H9 (cell line): ENCODE results near the gene CCBE1. TPM values are rescaled to one million over a fixed set of nuclear protein-coding genes. Genes with fewer than 3 reads are reported as not detected.

Source experiments
- DNase-seq: peaks from one replicate; pipeline ENCODE4 v3.0.0-alpha.2; 2017
- H2AFZ ChIP-seq: one replicate; pipeline ENCODE4 v1.6.1; 2013; ENCODE audit warnings: mild to moderate bottlenecking, low read length, control low read depth, moderate library complexity
- H2AK5ac ChIP-seq: 2 replicates; pipeline ENCODE4 v1.6.1; 2013; ENCODE audit warnings: low read length, control low read depth, mixed read lengths; ENCODE audit not compliant: insufficient read length
- H2BK120ac ChIP-seq: one replicate; pipeline ENCODE4 v1.6.1; 2013; ENCODE audit warnings: low read depth, mild to moderate bottlenecking, low read length, control low read depth, inconsistent platforms; ENCODE audit not compliant: poor library complexity, severe bottlenecking
- H2BK12ac ChIP-seq: 2 replicates; pipeline ENCODE4 v1.6.1; 2013; ENCODE audit warnings: low read length, control low read depth, mixed read lengths, low read depth; ENCODE audit not compliant: insufficient read length
- H2BK15ac ChIP-seq: 2 replicates; pipeline ENCODE4 v1.6.1; 2013; ENCODE audit warnings: low read depth, low read length, control low read depth
- H2BK20ac ChIP-seq: one replicate; pipeline ENCODE4 v1.6.1; 2013; ENCODE audit warnings: low read depth, mild to moderate bottlenecking, low read length, control low read depth, inconsistent platforms; ENCODE audit not compliant: poor library complexity, severe bottlenecking
- H2BK5ac ChIP-seq: 2 replicates; pipeline ENCODE4 v1.6.1; 2013; ENCODE audit warnings: low read length, control low read depth, mixed read lengths; ENCODE audit not compliant: insufficient read length
- H3K14ac ChIP-seq: 2 replicates; pipeline ENCODE4 v1.6.1; 2013; ENCODE audit warnings: low read length, control low read depth; ENCODE audit not compliant: insufficient read depth
- H3K18ac ChIP-seq: 2 replicates; pipeline ENCODE4 v1.6.1; 2013; ENCODE audit warnings: low read depth, mild to moderate bottlenecking, mixed read lengths, low read length, control low read depth; ENCODE audit not compliant: insufficient read length
- H3K23ac ChIP-seq: 2 replicates; pipeline ENCODE4 v1.6.1; 2013; ENCODE audit warnings: low read length, control low read depth, mixed read lengths, low read depth; ENCODE audit not compliant: insufficient read length
- H3K23me2 ChIP-seq: 2 replicates; pipeline ENCODE4 v1.6.1; 2013; ENCODE audit warnings: low read depth, mild to moderate bottlenecking, mixed read lengths, low read length, control low read depth; ENCODE audit not compliant: insufficient read length, poor library complexity, severe bottlenecking
- H3K27ac ChIP-seq: 2 replicates; pipeline ENCODE4 v1.5.1; 2013; ENCODE audit warnings: low read length, control low read depth, mixed read lengths, low read depth; ENCODE audit not compliant: insufficient read length
- H3K27me3 ChIP-seq: 2 replicates; pipeline ENCODE4 v1.6.1; 2013; ENCODE audit warnings: low read length, control low read depth, inconsistent platforms; ENCODE audit not compliant: insufficient read depth
- H3K4ac ChIP-seq: 2 replicates; pipeline ENCODE4 v1.6.1; 2013; ENCODE audit warnings: low read depth, mild to moderate bottlenecking, control low read depth, inconsistent platforms, low read length, moderate library complexity
- H3K4me1 ChIP-seq: 2 replicates; pipeline ENCODE4 v1.6.1; 2013; ENCODE audit warnings: low read length, control low read depth, inconsistent platforms; ENCODE audit not compliant: insufficient read depth
- H3K4me2 ChIP-seq: 2 replicates; pipeline ENCODE4 v1.6.1; 2013; ENCODE audit warnings: low read length, control low read depth, mixed read lengths; ENCODE audit not compliant: insufficient read length, insufficient read depth
- H3K56ac ChIP-seq: 2 replicates; pipeline ENCODE4 v1.6.1; 2013; ENCODE audit warnings: low read depth, mild to moderate bottlenecking, mixed read lengths, low read length, control low read depth; ENCODE audit not compliant: insufficient read length
- H3K79me1 ChIP-seq: 2 replicates; pipeline ENCODE4 v1.6.1; 2013; ENCODE audit warnings: low read depth, mild to moderate bottlenecking, moderate library complexity, low read length, control low read depth, inconsistent platforms; ENCODE audit not compliant: insufficient read depth, poor library complexity, severe bottlenecking
- H3K79me2 ChIP-seq: 2 replicates; pipeline ENCODE4 v1.6.1; 2013; ENCODE audit warnings: low read length, control low read depth, inconsistent platforms; ENCODE audit not compliant: insufficient read depth
- H3K9ac ChIP-seq: 2 replicates; pipeline ENCODE4 v1.6.1; 2013; ENCODE audit warnings: low read length, control low read depth, mixed read lengths; ENCODE audit not compliant: insufficient read length; ENCODE audit errors: extremely low read depth
- H3K9me3 ChIP-seq: one replicate; pipeline ENCODE4 v1.6.1; 2013; ENCODE audit warnings: low read depth, low read length, inconsistent platforms; ENCODE audit not compliant: control insufficient read depth
- H3T11ph ChIP-seq: one replicate; pipeline ENCODE4 v1.6.1; 2013; ENCODE audit warnings: mild to moderate bottlenecking, low read length, control low read depth, inconsistent platforms
- H4K20me1 ChIP-seq: one replicate; pipeline ENCODE4 v1.6.1; 2013; ENCODE audit not compliant: control insufficient read depth, insufficient read length, insufficient read depth
- H4K5ac ChIP-seq: 2 replicates; pipeline ENCODE4 v1.6.1; 2013; ENCODE audit warnings: low read depth, mild to moderate bottlenecking, mixed read lengths, low read length, control low read depth; ENCODE audit not compliant: insufficient read length
- H4K8ac ChIP-seq: replicated peaks from 2 replicates; pipeline ENCODE4 v1.6.1; 2013; ENCODE audit warnings: low read length, control low read depth, mixed read lengths, low read depth; ENCODE audit not compliant: insufficient read length
- H4K91ac ChIP-seq: 2 replicates; pipeline ENCODE4 v1.6.1; 2013; ENCODE audit warnings: low read depth, mild to moderate bottlenecking, moderate library complexity, mixed read lengths, low read length, control low read depth; ENCODE audit not compliant: insufficient read length
- H3K27ac Mint-ChIP-seq, 3 experiments: 2 replicates in 2 of 3; 3 replicates in 1 of 3; pipeline ENCODE4 v1.8.0; 2020 to 2021; ENCODE audit warnings: mixed read lengths in 3 of 3, mild to moderate bottlenecking in 1 of 3, moderate library complexity in 1 of 3
- H3K27me3 Mint-ChIP-seq: 2 replicates; pipeline ENCODE4 v1.8.0; 2021; ENCODE audit warnings: low read depth, mild to moderate bottlenecking, moderate library complexity, mixed read lengths
- H3K36me3 Mint-ChIP-seq, 3 experiments: 2 replicates in 2 of 3; 3 replicates in 1 of 3; pipeline ENCODE4 v1.8.0; 2020 to 2021; ENCODE audit warnings: low read depth in 3 of 3, mixed read lengths in 3 of 3; ENCODE audit not compliant: insufficient read depth in 1 of 3
- H3K4me1 Mint-ChIP-seq, 2 experiments: 2 replicates each; pipeline ENCODE4 v1.8.0; 2020; ENCODE audit warnings: mixed read lengths in 2 of 2
- H3K4me3 Mint-ChIP-seq, 2 experiments: 2 replicates in 1 of 2; 3 replicates in 1 of 2; pipeline ENCODE4 v1.8.0; 2020 to 2021; ENCODE audit warnings: mild to moderate bottlenecking in 2 of 2, mixed read lengths in 2 of 2, moderate library complexity in 1 of 2
- H3K9me3 Mint-ChIP-seq, 2 experiments: 2 replicates in 1 of 2; 3 replicates in 1 of 2; pipeline ENCODE4 v1.8.0; 2020; ENCODE audit warnings: mild to moderate bottlenecking in 2 of 2, mixed read lengths in 2 of 2, moderate library complexity in 1 of 2
- WGBS: extraction: QIAGEN DNeasy Blood & Tissue Kit; methylation state at CpG from one replicate; pipeline ENCODE4 v1.1.7; 2013; ENCODE audit warnings: missing lambda C conversion rate, low lambda C conversion rate, mixed read lengths; ENCODE audit not compliant: insufficient read length; ENCODE audit errors: extremely low coverage; 5-methylcytosine and 5-hydroxymethylcytosine counted together
- total RNA-seq: library from RNA; stranded (reverse); gene quantifications from 2 replicates; pipeline ENCODE4 v1.2.1, GENCODE V29; 2021
- TF ChIP-seq, protein P1 (sequence below): fragments of 200-600 bp; sonication (generic); conservative IDR thresholded peaks from 3 replicates; pipeline ENCODE4 v1.8.0; 2021; ENCODE audit warnings: antibody characterized with exemption, mild to moderate bottlenecking

The CCBE1 gene
- total RNA-seq, 1 experiment from 2014 or later, result 0.39 TPM

DNA sequence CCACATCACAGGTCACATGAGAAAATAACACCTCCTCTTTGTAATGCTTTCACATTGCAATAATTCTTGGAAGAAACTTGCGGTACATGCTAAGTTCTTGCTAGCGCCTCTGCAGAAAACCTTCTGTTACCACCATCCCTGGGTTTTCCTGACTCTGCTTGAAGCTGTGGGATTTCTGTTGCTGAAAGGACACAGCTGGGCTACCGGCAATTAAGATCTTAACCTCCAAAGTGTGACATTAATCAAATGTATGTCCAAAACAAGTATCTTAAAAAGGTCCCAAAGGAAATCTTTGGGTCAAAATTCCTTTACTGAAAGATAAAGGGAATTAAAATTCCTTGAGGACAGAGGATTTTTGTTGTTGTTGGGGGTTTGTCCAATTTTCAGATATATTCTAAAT, 7.5 kb downstream of the CCBE1 start:
- Mint-ChIP-seq H3K9me3 (no peaks in the 10 kb centered on the region), H3K4me1 (peaks cover 51 to 52% of the 10 kb centered on the region in 2 experiments), H3K4me3 (no peak overlapping the region), H3K36me3 (no peaks in the 10 kb centered on the region; a peak in 1 of 7 replicates), H3K27ac (peak overlapping the region in 1 of 3 experiments; percentile 80; a peak in 1 of 7 replicates), H3K27me3 (peaks cover 75% of the 10 kb centered on the region)
- H3K9ac ChIP-seq, result no peak overlapping the region
- no CpG with 5 or more reads among the region's 3 CpGs for WGBS
- no peak overlapping the region for H3K56ac ChIP-seq
- H3K23me2 ChIP-seq, result no peaks in the 10 kb centered on the region
- no peak overlapping the region for H2BK5ac ChIP-seq
- no peaks in the 10 kb centered on the region for H3K9me3 ChIP-seq
- no peaks in the 10 kb centered on the region for H3K79me2 ChIP-seq
- no peak overlapping the region for H3K4me2 ChIP-seq
- no peak overlapping the region for H2BK12ac ChIP-seq
- H3K27me3 ChIP-seq, result peaks cover under 1% of the 10 kb centered on the region; the same call in 1 of the 2 replicates
- H2BK20ac ChIP-seq, result no peak overlapping the region
- H3K27ac ChIP-seq, result no peak overlapping the region
- H3K23ac ChIP-seq, result no peak overlapping the region
- TF ChIP-seq, protein P1, sequence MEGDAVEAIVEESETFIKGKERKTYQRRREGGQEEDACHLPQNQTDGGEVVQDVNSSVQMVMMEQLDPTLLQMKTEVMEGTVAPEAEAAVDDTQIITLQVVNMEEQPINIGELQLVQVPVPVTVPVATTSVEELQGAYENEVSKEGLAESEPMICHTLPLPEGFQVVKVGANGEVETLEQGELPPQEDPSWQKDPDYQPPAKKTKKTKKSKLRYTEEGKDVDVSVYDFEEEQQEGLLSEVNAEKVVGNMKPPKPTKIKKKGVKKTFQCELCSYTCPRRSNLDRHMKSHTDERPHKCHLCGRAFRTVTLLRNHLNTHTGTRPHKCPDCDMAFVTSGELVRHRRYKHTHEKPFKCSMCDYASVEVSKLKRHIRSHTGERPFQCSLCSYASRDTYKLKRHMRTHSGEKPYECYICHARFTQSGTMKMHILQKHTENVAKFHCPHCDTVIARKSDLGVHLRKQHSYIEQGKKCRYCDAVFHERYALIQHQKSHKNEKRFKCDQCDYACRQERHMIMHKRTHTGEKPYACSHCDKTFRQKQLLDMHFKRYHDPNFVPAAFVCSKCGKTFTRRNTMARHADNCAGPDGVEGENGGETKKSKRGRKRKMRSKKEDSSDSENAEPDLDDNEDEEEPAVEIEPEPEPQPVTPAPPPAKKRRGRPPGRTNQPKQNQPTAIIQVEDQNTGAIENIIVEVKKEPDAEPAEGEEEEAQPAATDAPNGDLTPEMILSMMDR, result no peak
- no peak overlapping the region for H2BK120ac ChIP-seq
- H3K18ac ChIP-seq, result no peak overlapping the region
- no peak overlapping the region for H2BK15ac ChIP-seq
- H3K79me1 ChIP-seq, result no peaks in the 10 kb centered on the region
- no peak overlapping the region for H3T11ph ChIP-seq
- no peak for DNase-seq
- H2AFZ ChIP-seq, result no peak overlapping the region
- H3K4ac ChIP-seq, result no peak overlapping the region
- no peak overlapping the region for H4K91ac ChIP-seq
- no peak overlapping the region for H4K5ac ChIP-seq
- H2AK5ac ChIP-seq, result no peak overlapping the region
- H4K20me1 ChIP-seq, result no peaks in the 10 kb centered on the region
- no peak overlapping the region for H4K8ac ChIP-seq
- H3K14ac ChIP-seq, result no peak overlapping the region
- H3K4me1 ChIP-seq, result peaks cover 29% of the 10 kb centered on the region
